CD1c-positive myeloid dendritic cell (primary cell): ENCODE measurements around the gene ITGA1.
"Not testable (repeated sequence)": the region's sequence is repeated elsewhere in the genome, so short reads cannot be mapped to it uniquely, and the experiment has no call there.

Experiments
- DNase-seq: peaks from one replicate; pipeline ENCODE4 v3.0.0-alpha.2; 2016; ENCODE audit errors: extremely low spot score

The ITGA1 gene

DNA sequence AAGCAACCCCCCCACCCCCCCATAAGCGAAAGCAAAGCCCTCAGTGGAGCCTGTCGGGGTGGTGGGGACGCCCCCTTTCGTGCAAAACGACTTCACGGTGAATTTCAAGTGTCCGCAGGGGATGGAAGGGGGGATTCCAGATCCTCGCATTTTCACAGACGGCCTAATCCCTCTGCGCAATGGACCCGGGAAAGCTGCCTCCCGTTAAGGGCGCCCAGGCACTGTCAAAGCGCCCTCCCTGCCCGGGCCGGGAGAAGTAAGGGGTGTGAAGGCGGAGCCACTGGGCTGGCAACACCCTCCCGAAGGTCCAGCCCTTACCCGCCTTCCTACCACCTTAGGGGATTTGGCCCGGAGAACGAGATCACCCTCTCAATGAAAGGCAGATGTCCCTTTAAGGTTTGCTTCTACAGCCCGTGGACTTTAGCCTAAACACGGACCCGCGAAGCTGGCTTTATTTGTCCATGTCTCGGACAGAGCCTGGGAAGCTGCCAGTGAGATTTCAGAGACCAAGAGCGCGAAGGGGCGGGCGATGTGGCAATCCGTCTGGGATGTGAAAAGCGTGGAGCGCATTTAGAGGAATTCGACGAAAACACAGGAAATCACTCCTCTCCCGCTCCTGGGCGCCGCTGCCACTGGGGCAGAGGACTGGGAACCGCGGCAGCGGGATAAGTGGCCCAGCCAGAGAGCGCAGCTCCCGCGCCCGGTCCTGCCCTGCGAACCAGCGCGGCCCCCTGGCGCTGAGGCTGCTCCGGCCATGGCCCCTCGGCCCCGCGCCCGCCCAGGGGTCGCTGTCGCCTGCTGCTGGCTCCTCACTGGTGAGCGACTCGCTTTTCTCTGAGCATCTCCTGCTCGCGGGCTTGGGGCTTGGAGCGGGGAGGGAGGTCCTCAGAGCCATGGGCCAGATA lies at the start of gene ITGA1, which contains the start of gene PELO:
TSS of gene ITGA1 (plus strand) at position 317 of the 905 bp plus-strand sequence. CDS start at position 755, 438 bp downstream.
TSS of gene PELO (plus strand) at position 317 of the 905 bp plus-strand sequence. CDS start 12,479 bp downstream, outside the sequence.
- peak; percentile 51 for DNase-seq

DNA sequence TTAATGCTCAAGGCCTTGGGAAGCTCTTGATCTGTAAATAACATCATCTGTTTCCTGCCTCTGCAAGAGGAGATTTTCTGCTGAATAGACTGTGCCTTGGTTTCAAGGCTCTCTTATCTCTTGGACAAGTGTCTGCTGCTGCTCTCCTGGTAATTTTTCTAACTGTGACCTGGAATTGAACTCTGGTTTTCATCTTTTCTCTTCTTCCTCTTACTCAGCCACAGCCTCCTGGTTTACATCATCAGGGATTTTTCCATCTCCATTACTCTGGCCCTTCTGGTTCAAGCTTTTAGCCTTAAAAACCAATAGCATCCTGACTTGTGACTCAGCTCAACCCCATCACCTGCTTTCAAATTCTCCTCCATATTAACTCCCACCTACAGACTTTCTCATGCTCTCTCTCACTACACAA lies 49.6 kb upstream of the ITGA1 start:
- DNase-seq = no peak

DNA sequence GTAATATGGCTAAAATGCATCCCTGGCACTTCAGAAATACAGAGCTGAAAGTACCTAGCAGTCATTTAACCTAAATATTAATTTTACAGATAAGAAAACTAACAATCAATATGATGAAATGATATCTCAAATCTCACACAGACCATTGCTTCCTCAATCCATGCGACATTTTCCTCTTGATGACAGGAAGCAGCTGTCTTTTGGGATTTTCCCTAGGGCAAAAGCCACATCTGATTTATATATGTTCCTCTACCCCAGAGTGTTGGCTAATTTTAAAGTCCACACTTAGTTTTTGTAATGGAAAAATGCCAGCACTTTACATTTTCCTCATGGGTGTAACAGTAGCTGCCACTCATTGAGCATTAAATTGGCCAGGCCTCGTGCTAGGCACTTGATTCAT lies 47.7 kb upstream of the ITGA1 start:
- DNase-seq = no peak

DNA sequence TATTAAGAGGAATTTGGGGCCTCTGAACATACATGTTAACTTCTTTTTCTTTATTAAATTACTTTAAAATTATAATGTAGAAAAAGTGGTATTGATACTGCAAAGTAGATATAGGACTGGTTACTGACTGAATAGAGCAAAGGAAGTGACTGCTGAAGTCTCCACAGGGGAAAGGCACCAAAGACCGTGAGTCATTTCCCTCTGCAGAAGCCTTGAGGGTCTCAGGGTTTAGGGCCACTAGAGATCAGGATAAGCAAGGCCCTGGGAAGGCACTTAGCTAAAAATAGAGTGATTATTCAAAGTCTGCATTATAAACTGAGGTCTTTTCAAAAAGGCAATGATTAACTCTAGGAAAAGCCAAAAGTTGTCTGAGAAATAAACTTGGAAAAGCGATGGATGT lies 44.7 kb upstream of the ITGA1 start:
- no peak for DNase-seq

DNA sequence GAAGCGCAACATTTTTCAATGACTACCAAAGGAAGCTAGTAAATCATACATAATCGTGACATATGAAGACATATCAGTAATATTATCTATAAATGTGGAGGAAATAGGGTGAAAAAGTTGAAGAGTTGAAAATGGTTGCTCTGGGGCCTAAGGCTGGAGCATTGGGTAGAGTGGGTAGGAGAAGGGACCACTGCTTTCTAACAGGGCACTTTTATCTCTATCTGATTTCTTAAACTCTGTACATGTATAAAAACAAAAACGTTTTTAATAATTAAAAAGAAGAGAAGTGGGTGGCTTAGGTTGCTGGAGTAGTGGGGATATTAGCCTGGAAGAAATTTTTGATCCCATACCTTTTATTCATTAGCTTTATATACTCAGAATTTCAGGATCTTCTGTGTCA lies 44.2 kb upstream of the ITGA1 start:
- DNase-seq = no peak

DNA sequence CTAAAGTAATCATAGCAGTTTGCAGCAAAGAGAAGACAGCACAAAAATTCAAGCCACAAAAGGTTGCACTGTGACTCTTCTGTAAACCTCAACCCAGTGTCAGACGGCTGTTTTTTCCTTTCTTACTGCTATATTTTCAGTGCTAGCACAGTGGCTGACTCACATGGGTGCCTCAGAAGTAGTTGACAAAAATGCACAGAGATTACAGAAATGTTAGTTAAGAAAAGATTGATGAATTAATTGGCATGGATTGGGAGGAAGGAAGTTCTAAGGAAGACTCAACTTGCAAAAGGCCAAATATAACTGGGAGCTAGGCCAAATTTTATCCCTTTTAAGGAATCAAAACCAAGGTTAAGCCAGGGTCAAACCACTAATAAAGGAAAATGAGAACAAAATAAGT lies 43.7 kb upstream of the ITGA1 start:
- peak; percentile 20 for DNase-seq

DNA sequence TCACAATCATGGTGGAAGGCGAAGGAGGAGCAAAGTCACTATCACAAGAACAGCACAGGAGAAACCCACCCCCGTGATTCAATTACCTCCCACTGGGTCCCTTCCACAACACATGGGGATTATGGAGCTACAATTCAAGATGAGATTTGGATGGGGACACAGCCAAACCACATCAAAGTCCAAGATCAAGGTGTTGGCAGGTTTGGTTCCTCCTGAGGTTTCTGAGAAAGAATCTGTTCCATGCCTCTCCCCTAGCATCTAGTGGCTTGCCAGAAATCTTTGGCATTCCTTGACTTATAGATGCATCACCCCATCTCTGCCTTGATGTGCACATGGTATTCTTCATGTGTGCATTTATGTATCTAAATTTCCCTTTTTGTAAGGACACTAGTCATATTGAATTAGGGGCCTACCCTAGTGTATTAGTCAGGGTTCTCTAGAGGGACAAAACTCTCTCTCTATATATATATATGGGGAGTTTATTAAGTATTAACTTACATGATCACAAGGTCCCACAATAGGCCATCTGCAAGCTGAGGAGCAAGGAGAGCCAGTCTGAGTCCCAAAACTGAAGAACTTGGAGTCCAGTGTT lies 42.8 kb upstream of the ITGA1 start:
- DNase-seq = not testable (repeated sequence)

DNA sequence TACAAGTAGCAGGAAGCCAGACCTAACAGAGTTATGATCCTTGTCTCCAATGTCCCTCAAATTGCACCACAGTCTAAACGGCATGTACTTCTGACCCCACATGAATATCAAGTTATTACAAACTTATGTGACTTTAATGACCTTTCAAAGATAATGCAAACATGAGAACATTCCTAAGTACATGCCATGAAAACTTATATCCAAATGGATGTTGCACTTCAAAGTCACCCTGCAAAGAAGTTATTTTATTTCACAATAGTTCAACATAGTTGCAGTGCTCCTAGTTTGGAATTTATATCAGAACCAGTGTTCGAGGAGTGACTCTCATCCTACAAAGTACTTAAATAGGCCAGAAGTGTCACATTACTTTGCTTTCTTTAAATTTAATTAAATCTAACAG lies 41.2 kb upstream of the ITGA1 start:
- no peak for DNase-seq

DNA sequence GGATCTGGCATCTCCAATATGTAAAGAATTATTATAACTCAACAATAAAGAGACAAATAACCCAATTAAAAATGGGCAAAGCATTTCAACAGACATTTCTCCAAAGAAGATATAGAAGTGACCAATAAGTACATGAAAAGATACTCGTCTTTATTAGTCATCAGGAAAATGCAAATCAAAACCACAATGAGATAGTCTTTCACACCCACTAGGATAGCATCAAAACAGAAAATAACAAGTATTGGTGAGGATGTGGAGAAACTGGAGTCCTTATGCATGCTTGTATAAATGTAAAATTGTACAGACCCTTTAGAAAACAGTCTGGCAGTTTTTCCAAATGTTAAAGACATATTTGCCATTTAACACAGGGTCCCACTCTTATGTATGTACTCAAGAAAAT lies 39.1 kb upstream of the ITGA1 start:
- DNase-seq = no peak

DNA sequence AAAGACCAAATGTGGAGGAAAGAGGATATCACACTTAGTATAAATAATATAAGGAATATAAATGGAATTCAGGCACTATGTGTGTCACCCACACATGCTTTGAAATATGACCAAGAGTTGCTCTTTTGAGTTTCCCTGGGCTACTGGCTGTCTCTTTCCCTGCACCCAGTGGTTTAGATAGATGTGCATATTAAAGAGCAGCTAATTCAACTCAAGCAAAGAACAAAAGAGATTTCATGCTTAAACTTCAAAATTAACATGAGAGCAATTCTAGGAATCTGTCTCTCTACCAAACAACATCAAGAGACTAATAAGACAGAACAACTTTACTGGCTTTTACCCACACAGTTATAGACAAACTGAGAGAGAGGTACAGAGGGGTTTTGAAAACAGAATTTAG lies 38.0 kb upstream of the ITGA1 start:
- no peak for DNase-seq

DNA sequence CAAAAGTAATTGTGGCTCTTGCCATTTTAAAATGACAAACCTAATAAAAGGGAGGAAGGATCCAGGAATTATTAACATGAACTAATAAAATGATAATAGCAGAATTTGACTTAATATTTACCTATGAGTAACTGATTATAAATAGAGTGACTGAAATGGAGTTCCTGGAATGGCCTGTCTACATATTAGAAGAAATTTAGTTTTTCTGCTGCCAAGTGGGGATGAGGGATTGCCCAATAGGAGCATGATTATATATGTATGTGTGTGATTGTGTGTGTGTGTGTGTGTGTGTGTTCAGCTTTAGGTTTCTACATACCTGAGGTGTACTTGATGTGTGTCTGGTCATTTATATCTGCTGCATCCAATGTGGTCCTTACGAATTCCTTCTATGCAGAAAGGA lies 36.6 kb upstream of the ITGA1 start:
- DNase-seq = no peak

DNA sequence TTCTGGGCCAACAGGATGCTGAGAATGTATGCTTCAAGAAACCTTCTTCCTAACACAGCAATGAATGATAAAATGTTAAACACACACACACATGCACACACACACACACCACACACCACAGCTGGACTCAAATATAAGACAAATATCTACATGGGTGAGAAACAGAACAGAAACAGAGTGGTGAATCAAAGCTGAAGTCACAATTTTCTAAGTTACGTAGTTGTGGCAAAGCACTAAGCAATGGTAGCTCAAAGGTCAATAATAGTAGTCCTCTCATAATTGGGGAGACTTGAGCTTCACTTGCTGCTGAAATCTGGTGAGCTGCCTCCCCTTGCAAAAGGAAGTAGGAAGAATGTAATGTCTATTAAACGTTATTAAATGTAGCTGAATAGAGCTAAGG lies 33.7 kb upstream of the ITGA1 start:
- no peak for DNase-seq

DNA sequence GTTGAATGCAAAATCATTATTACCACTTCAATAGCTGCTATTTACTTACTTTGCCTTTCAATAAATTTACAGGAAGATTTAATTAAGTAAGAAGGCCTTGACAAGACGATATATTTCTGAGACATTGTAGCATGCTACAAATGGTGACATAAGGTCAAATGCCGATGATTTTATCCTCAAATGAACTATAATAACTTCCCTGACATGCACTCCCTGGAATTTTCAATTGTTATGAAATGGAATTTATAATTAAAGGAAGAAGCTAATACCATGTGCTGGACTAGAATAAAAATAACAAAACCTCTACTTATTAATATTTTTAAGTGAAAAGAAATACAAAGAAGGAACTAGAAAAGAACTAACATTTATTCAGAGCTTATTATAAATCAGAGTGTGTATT lies 30.2 kb upstream of the ITGA1 start:
- DNase-seq = no peak

DNA sequence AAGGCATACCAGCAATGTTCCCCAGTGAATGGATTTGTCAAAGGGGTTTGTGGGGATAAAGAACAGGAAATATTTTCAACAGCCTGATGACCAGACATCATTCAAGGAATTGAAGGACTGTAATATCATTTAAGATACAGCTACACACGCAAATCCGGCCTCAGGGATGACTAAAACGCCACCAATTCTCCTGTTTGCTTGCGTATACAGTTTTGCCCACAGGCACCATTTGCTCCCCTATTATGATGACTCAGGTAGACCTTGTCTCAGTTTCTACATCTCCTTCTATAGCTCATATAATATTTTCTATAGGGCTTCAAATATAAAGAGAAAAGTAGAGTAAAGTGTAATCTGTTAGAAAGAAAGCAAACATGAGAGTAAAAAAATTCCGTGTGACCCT lies 29.7 kb upstream of the ITGA1 start:
- DNase-seq = no peak

DNA sequence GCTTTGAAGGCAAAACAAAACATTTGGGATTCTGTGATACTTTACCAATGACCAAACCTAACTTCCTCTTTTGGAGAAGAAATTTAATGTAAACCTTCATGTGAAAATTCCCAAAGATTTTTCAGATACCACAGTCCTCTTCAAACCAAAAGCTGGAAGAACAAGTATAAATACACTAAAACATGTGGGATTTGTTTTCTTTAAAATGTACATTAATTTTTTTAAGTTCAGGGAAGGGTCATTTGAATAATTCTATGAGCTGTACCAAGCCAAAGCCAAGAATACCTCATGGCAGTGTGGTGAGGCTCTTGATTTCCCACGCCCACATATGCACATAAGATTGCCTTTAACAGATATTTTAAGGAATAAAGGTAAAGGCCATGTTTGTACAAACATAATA lies 28.4 kb upstream of the ITGA1 start:
- DNase-seq = no peak

DNA sequence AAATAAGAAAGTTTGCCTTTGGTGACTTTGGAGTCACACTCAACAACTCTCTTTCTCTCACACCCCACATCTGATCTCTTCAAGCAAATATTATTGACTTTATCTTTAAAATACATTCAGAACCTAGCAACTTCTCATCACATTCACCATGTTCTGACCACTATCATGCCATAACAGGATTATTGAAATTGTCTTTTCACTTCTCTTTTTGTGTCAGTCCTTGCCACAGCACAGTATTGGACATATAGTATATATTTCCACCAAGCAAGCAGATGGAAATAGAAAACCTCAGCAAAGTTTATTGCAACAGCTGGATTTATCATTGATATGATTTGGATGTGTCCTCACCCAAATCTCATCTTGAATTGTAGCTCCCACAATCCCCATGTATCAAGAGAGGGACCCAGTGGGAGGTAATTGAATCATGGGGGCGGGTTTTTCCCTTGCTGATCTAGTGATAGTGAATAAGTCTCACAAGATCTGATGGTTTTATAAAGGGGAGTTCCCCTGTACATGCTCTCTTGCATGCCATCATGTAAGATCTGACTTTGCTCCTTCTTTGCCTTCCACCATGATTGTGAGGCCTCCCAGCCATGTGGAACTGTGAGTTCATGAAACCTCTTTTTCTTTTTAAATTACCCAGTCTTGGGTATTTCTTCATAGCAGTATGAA lies 26.9 kb upstream of the ITGA1 start:
- no peak for DNase-seq

DNA sequence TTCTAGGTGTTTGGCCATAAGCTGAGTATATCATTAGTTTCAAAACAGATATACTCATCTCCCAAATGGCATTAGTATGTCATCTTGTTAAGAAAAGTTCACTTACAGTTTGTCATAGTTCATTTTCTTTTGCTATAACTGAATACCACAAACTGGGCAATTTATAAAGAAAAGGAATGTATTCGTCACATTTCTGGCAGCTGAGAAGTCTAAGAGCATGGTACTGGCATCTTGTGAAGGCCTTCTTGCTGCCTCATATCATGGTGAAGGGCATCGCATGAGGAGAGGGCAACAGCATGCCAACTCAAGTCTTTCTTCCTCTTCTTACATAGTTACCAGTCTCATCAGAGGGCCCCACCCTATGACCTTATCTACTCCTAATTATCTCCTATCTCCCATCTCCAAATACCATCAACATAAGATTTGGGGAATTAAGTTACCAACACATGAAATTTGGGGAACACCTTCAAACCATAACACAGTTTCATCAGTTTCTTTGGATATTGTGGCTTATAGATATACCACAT lies 20.4 kb upstream of the ITGA1 start:
- peak; percentile 58 for DNase-seq

DNA sequence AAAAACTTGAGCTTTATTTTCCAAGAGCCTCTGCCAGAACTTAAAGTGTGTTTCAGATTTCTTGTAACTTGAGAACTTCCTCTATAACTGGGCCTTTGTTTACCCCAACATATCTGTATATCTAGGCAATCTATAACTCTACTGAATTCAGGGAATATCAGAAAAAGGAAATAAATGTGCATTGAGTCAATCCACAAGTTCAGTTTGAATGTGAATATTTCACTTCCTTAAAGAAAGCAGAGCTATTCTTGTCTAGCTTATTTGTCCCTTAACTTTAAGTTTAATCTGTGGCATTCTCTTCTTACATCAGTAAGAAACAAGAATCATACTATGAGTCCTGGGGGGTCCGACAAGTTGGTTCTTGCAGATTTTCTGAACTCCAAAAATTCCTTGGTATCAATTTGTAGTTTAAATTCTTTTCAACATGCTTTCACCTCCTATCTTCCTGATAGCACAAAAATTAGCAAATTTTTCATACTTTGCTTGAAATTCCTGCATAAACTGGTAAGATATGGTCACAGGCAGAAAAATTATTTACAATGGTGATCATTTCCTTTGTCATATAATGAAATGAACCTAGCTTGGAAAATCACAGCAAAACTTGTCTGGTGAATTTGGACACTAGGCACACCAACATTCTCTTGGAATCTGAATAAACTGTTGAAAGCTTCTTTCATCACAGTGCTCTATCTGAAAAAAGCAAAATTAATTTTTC lies 19.8 kb upstream of the ITGA1 start:
- peak; percentile 82 for DNase-seq

DNA sequence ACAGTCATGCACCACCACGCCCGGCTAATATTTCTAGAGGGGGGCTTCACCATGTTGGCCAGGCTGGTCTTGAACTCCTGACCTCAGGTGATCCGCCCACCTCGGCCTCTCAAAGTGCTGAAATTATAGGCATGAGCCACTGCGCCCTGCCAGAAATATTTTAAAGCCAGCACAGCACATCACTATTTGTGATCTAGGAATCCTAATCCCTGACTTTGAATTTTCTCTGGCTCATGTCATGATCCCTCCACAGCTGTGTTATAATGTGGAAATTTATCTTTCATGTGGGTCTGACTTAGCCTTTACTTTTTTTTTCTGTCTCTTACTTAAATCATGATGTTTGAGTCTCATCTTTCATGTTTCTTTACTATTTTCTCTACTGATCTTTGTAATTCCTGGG lies 18.7 kb upstream of the ITGA1 start:
- DNase-seq = no peak

DNA sequence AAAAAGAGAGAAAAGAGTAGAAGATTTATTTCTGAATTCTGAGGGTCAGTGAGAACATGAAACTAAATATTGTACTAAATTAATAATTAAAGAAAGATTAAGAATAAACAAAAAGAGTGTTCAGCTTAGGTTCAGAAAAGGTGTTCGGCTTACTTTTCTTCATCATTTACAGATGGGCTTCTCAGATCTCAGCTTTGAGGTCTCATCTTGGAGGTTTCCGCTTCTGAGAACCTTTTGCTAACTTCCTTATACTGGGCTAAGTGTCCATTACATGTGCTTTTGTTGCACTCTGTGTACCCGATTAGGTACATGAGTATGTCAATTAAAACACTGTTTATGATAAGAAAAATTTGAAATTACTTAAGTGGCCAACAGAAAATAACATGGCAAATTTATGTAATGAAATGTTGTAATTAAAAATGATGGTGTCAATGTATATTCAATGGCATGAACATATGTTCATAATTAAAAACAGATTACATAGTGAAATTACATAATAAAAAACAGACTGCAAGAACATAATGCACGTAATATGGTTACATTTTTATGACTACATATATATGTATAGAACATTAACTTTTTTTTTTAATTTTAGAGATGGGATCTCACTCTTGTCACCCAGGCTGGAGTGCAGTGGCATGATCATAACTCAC lies 17.3 kb upstream of the ITGA1 start:
- no peak for DNase-seq

DNA sequence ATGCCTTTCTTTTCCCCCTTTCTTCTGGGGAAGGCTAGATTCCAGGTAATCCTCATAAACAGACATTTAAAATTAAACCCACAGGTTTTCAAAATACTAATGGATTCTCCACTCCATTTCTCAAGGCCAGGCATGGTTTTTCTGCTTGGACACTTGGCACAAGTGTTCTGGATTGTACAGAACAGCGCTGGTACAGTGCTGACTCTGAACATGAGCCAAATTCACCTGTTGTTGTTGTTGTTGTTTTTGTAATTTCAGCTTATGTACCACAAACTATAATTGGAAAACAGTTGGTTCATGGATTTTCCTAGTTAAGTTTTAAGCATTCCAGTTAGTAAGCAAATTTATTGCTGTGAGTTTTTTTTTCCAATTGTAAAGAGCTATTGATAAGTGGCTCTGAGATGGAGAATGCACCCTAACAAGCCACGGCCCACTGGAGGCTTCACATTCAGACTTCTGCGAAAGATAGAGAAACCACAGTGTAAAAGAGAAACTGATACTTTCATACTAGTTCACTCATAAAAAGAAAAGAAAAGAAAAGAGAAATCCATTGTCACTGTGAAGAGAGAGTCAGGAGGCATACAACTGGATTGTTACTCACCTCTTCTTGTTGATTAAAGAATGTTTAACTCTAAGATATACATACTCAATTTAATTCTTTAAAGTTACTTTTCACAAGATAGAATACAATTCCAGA lies 16.2 kb upstream of the ITGA1 start:
- DNase-seq = no peak
